K562 (cell line): ENCODE data around the gene CTDSPL. TPM values are rescaled to one million over a fixed set of nuclear protein-coding genes. Genes with fewer than 3 reads are reported as not detected.

Experiments used
- ARID1B ChIP-seq: fragments of 450-650 bp; IDR thresholded peaks from 2 replicates; pipeline ENCODE4 v1.6.1; 2016; ENCODE audit warnings: antibody characterized with exemption, mild to moderate bottlenecking, inconsistent platforms
- ARID3A ChIP-seq: IDR thresholded peaks from 2 replicates; pipeline ENCODE4 v1.6.1; 2012; ENCODE audit warnings: low read depth, low read length, improper control_type of control experiment, borderline replicate concordance
- CBFA2T2 ChIP-seq: fragments of 450-650 bp; conservative IDR thresholded peaks from 2 replicates; pipeline ENCODE4 v1.6.1; 2017; ENCODE audit warnings: mild to moderate bottlenecking
- CREB3L1 ChIP-seq: fragments of 450-650 bp; IDR thresholded peaks from 2 replicates; pipeline ENCODE4 v1.6.1; 2014; ENCODE audit warnings: low read depth, mild to moderate bottlenecking, moderate library complexity, borderline replicate concordance
- CREM ChIP-seq: IDR thresholded peaks from 2 replicates; pipeline ENCODE4 v1.6.1; 2014; ENCODE audit warnings: antibody characterized with exemption, low read depth
- DPF2 ChIP-seq: fragments of 450-650 bp; IDR thresholded peaks from 2 replicates; pipeline ENCODE4 v1.6.1; 2016
- EP300 ChIP-seq: IDR thresholded peaks from 2 replicates; pipeline ENCODE4 v1.6.1; 2012; ENCODE audit warnings: low read length, improper control_type of control experiment
- ETV1 ChIP-seq: fragments of 450-650 bp; conservative IDR thresholded peaks from 2 replicates; pipeline ENCODE4 v1.6.1; 2016; ENCODE audit warnings: missing genetic modification characterization, control low read depth, low read depth, missing compliant biosample characterization
- ETV6 ChIP-seq, 3 experiments: fragments of 150-350 bp in 1 of 3; sonication (generic) in 1 of 3; formaldehyde crosslinking in 1 of 3; IDR thresholded peaks; 2 replicates each; pipeline versions ENCODE4 v1.6.1 to v1.8.0; 2014 to 2022; ENCODE audit warnings: borderline replicate concordance in 2 of 3, low read depth in 2 of 3, antibody characterized with exemption in 1 of 3, low read length in 1 of 3, mild to moderate bottlenecking in 1 of 3, missing genetic modification reagents in 1 of 3
- HDAC2 ChIP-seq: fragments of 450-650 bp; IDR thresholded peaks from 2 replicates; pipeline ENCODE4 v1.6.1; 2016; ENCODE audit warnings: mild to moderate bottlenecking
- KDM1A ChIP-seq, 2 experiments: fragments of 450-650 bp; IDR thresholded peaks; 2 replicates each; pipeline ENCODE4 v1.6.1; 2016; ENCODE audit warnings: mild to moderate bottlenecking in 2 of 2
- MEIS2 ChIP-seq: fragments of 450-650 bp; IDR thresholded peaks from 2 replicates; pipeline ENCODE4 v1.6.1; 2014; ENCODE audit warnings: mild to moderate bottlenecking; ENCODE audit not compliant: partially characterized antibody
- RREB1 ChIP-seq: fragments of 250-450 bp; sonication (Bioruptor Pico); IDR thresholded peaks from 2 replicates; pipeline ENCODE4 v1.4.0; 2020
- SMARCA4 ChIP-seq: fragments of 450-650 bp; IDR thresholded peaks from 2 replicates; pipeline ENCODE4 v1.6.1; 2016
- SMARCE1 ChIP-seq: fragments of 450-650 bp; IDR thresholded peaks from 2 replicates; pipeline ENCODE4 v1.7.1; 2016; ENCODE audit warnings: mild to moderate bottlenecking
- TAL1 ChIP-seq: fragments of 450-650 bp; IDR thresholded peaks from 2 replicates; pipeline ENCODE4 v1.6.1; 2016; ENCODE audit warnings: mild to moderate bottlenecking
- ZBTB9 ChIP-seq: fragments of 450-650 bp; formaldehyde crosslinking; IDR thresholded peaks from 2 replicates; pipeline ENCODE4 v1.4.0; 2020; ENCODE audit warnings: mild to moderate bottlenecking, moderate library complexity
- ZNF175 ChIP-seq: fragments of 200-800 bp; sonication (Bioruptor generic); IDR thresholded peaks from 2 replicates; pipeline ENCODE4 v1.6.1; 2016; ENCODE audit warnings: low read depth, mild to moderate bottlenecking, missing genetic modification characterization, missing compliant biosample characterization
- polyA plus RNA-seq, 8 experiments: library from polyadenylated mRNA; depleted of rRNA in 4 of 8; stranded (reverse) in 5 of 8; unstranded in 3 of 8; fragments of >200 nt; fragmentation: Nextera tagmentation in 2 of 8; fragmentation: Illumina TruSeq in 1 of 8; extraction: Ambion mirVana in 2 of 8; extraction: Trizol in 1 of 8; gene quantifications; 2 replicates each; pipeline versions ENCODE4 v1.2.1 to v1.2.3, GENCODE V29; 2011 to 2014; ENCODE audit warnings: inconsistent platforms in 1 of 8, missing spikeins in 1 of 8
- total RNA-seq, 7 experiments: library from RNA; depleted of rRNA in 6 of 7; stranded (reverse); fragments of >200 nt in 6 of 7; fragmentation: Illumina TruSeq in 2 of 7; extraction: Trizol in 2 of 7; gene quantifications; 2 replicates each; pipeline versions ENCODE4 v1.2.1 to v1.2.3, GENCODE V29; 2011 to 2021; ENCODE audit warnings: low replicate concordance in 1 of 7

CTDSPL gene
- total and polyA plus RNA-seq, 9 of the 15 experiments (the other 6 are each of a cell fraction or from before 2014, with no cell fraction given) = 5.1 to 19.3 (median 11.3) TPM

- TF ChIP-seq ETV1 (tag) (peak; percentile 69; the same call in 1 of the 2 replicates), ARID1B (peak; percentile 89), DPF2 (peak; percentile 84), CBFA2T2 (peak; percentile 63), CREM (0 out of 2 replicates have a peak, but pooled peaks have one; percentile 35), ARID3A (peak; percentile 25; the same call in 1 of the 2 replicates), SMARCE1 (peak; percentile 67; the same call in 1 of the 2 replicates), EP300 (peak; percentile 41; the same call in 1 of the 2 replicates), CREB3L1 (no peak), HDAC2 (peak; percentile 49; the same call in 1 of the 2 replicates), TAL1 (peak; percentile 73), RREB1 (CRISPR knock-in tag) (no peak), KDM1A (IDR thresholded peaks at IDR 0.05) (peak in 1 of 2 experiments; percentile 25; a peak in 2 of 4 replicates), ETV6 (IDR thresholded peaks at IDR 0.05; ENCODE audit: borderline replicate concordance in 1 of 2, low read depth in 2 of 2, low read length in 1 of 2) (no peak), ETV6 (CRISPR knock-in tag; IDR thresholded peaks at IDR 0.05; ENCODE audit: borderline replicate concordance) (no peak), MEIS2 (peak; percentile 77), ZBTB9 (CRISPR knock-in tag) (0 out of 2 replicates have a peak, but pooled peaks have one; percentile 43), ZNF175 (CRISPR knock-in tag) (0 out of 2 replicates have a peak, but pooled peaks have one; percentile 55), SMARCA4 (peak; percentile 82)
These were observed 38.1 kb downstream of the CTDSPL start (continued) for GRCh38 chr3:37899711-37900306.
